Measurements from ENCODE around the gene APOBEC2.

- TF ChIP-seq YY1 (IDR thresholded peaks at IDR 0.05; ENCODE audit: insufficient read depth, insufficient read length) = no peak
- TF ChIP-seq SUZ12 (IDR thresholded peaks at IDR 0.05; ENCODE audit: extremely low read depth, insufficient read depth, insufficient read length) = no peak
These were observed 16.8 kb upstream of the APOBEC2 start for GRCh38 chr6:41036186-41036585.
